Keratinocyte (primary cell): ENCODE data around the gene NOA1. TPM values are rescaled to one million over a fixed set of nuclear protein-coding genes. Genes with fewer than 3 reads are reported as not detected.

Experiments
- DNase-seq: peaks from one replicate; pipeline ENCODE4 v3.0.0-alpha.2; 2011; ENCODE audit warnings: low read depth, missing footprints, low spot score
- FAIRE-seq: peaks from 2 replicates; lab custom pipeline; 2011; peaks lifted over from hg19 to GRCh38; lab: Jason Lieb, UNC
- H2AFZ ChIP-seq: 2 replicates; pipeline ENCODE4 v1.6.0; 2012; ENCODE audit warnings: low read length, control low read depth, inconsistent platforms; ENCODE audit not compliant: control insufficient read depth
- H3K27ac ChIP-seq: 2 replicates; pipeline ENCODE4 v1.5.1; 2011; ENCODE audit warnings: low read length; ENCODE audit not compliant: control insufficient read depth, insufficient read depth
- H3K27me3 ChIP-seq: 3 replicates; pipeline ENCODE4 v1.6.0; 2011; ENCODE audit warnings: low read length; ENCODE audit not compliant: control insufficient read depth, insufficient read depth; ENCODE audit errors: extremely low read depth
- H3K36me3 ChIP-seq, 2 experiments: 2 replicates in 1 of 2; 3 replicates in 1 of 2; pipeline ENCODE4 v1.5.1; 2011; ENCODE audit warnings: low read length in 2 of 2, mild to moderate bottlenecking in 1 of 2; ENCODE audit not compliant: control insufficient read depth in 2 of 2, insufficient read depth in 2 of 2; ENCODE audit errors: extremely low read depth in 1 of 2
- H3K4me1 ChIP-seq: 3 replicates; pipeline ENCODE4 v1.5.1; 2011; ENCODE audit warnings: low read length; ENCODE audit not compliant: control insufficient read depth, insufficient read depth; ENCODE audit errors: extremely low read depth
- H3K4me2 ChIP-seq: 3 replicates; pipeline ENCODE4 v1.6.0; 2011; ENCODE audit warnings: low read depth, low read length; ENCODE audit not compliant: control insufficient read depth, insufficient read depth; ENCODE audit errors: extremely low read depth
- H3K4me3 ChIP-seq, 3 experiments: fragments of 200-600 bp in 1 of 3; sonication (generic) in 1 of 3; 2 replicates in 2 of 3; 3 replicates in 1 of 3; pipeline ENCODE4 v1.5.1; 2011 to 2016; ENCODE audit warnings: low read length in 3 of 3, mild to moderate bottlenecking in 3 of 3, control low read depth in 2 of 3, inconsistent platforms in 1 of 3, low read depth in 1 of 3, mixed read lengths in 1 of 3, mixed run types in 1 of 3, moderate library complexity in 1 of 3; ENCODE audit not compliant: control insufficient read depth in 2 of 3, insufficient read depth in 2 of 3; ENCODE audit errors: extremely low read depth in 1 of 3
- H3K79me2 ChIP-seq: 2 replicates; pipeline ENCODE4 v1.6.0; 2012; ENCODE audit warnings: low read length; ENCODE audit not compliant: control insufficient read depth, insufficient read depth
- H3K9ac ChIP-seq: 3 replicates; pipeline ENCODE4 v1.6.0; 2011; ENCODE audit warnings: low read length; ENCODE audit not compliant: control insufficient read depth, insufficient read depth; ENCODE audit errors: extremely low read depth
- H3K9me1 ChIP-seq: 3 replicates; pipeline ENCODE4 v1.6.0; 2011; ENCODE audit warnings: low read length; ENCODE audit not compliant: control insufficient read depth, insufficient read depth; ENCODE audit errors: extremely low read depth
- H3K9me3 ChIP-seq: 2 replicates; pipeline ENCODE4 v1.5.1; 2012; ENCODE audit warnings: low read depth, low read length; ENCODE audit not compliant: control insufficient read depth
- H4K20me1 ChIP-seq: 3 replicates; pipeline ENCODE4 v1.6.0; 2011; ENCODE audit warnings: low read length; ENCODE audit not compliant: control insufficient read depth, insufficient read depth; ENCODE audit errors: extremely low read depth
- EZH2 ChIP-seq: IDR thresholded peaks from one replicate; pipeline ENCODE4 v1.6.1; 2012; ENCODE audit warnings: inconsistent platforms, mild to moderate bottlenecking, low read length, moderate library complexity
- dilution Hi-C: fragments of 300-500 bp; cut with MboI; formaldehyde crosslinking; loops from one replicate; pipeline ENCODE4 v1.7.0; 2020; ENCODE audit warnings: low sequenced_read_pairs; ENCODE audit not compliant: extremely low pct_ligation_motif_present
- polyA plus RNA-seq, 5 experiments: library from polyadenylated mRNA; depleted of rRNA in 3 of 5; stranded (reverse) in 3 of 5; stranded (forward) in 1 of 5; unstranded in 1 of 5; fragments of >200 nt; gene quantifications; 1 replicate in 1 of 5; 2 replicates in 3 of 5; 3 replicates in 1 of 5; pipeline versions ENCODE4 v1.2.1 to v1.2.3, GENCODE V29; 2011 to 2012; ENCODE audit warnings: missing spikeins in 2 of 5, low read depth in 1 of 5, low replicate concordance in 1 of 5
- TF ChIP-seq, protein P1 (sequence below), 3 experiments: IDR thresholded peaks in 1 of 3; conservative IDR thresholded peaks in 1 of 3; optimal IDR thresholded peaks in 1 of 3; 2 replicates in 2 of 3; 3 replicates in 1 of 3; pipeline versions ENCODE3 to v1.5.1; 2011; ENCODE audit warnings: low read length in 3 of 3, mild to moderate bottlenecking in 3 of 3, moderate library complexity in 2 of 3, control low read depth in 1 of 3, inconsistent platforms in 1 of 3; ENCODE audit not compliant: insufficient read depth in 2 of 3; ENCODE audit errors: extremely low read depth in 1 of 3

Gene NOA1
- polyA plus RNA-seq, 1 donor (not counting 4 experiments of a cell fraction or from before 2014, with no cell fraction given) = 15.5 TPM

DNA sequence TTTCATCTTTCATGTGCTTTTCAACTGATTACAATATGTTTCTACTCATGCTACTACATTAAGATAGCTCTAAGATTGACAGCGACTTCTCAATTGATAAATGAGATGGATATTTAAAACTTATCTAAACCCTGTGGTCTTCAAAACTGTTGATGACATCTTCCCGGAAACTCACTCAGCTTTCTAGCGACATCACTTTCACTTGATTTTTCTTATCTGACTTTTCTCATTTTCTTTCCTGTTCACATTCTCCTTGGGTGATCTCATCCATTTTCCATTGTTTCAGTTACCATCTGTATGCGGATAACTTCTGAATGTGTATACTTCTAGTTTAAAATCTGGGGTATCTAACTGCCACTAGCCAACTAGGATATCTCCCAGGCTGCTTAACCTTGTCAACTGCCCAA lies 4.4 kb upstream of the NOA1 start:
- Histone ChIP-seq H3K27me3 (no peaks in the 10 kb centered on the region), H2AFZ (no peak overlapping the region), H3K27ac (peak overlapping the region; percentile 4), H3K79me2 (peaks cover 84% of the 10 kb centered on the region), H3K9me3 (no peaks in the 10 kb centered on the region), H3K4me2 (peak overlapping the region; percentile 54), H3K4me1 (peaks cover 20% of the 10 kb centered on the region), H3K9ac (no peak overlapping the region), H3K4me3 (no peak overlapping the region), H3K36me3 (peaks cover 6% of the 10 kb centered on the region in 2 experiments), H4K20me1 (peaks cover 7% of the 10 kb centered on the region), H3K9me1 (no peaks in the 10 kb centered on the region)
- no peak for DNase-seq
- FAIRE-seq = no peak
- dilution Hi-C loops = no loop called here
- TF ChIP-seq EZH2 = no peak
- TF ChIP-seq, protein P1, sequence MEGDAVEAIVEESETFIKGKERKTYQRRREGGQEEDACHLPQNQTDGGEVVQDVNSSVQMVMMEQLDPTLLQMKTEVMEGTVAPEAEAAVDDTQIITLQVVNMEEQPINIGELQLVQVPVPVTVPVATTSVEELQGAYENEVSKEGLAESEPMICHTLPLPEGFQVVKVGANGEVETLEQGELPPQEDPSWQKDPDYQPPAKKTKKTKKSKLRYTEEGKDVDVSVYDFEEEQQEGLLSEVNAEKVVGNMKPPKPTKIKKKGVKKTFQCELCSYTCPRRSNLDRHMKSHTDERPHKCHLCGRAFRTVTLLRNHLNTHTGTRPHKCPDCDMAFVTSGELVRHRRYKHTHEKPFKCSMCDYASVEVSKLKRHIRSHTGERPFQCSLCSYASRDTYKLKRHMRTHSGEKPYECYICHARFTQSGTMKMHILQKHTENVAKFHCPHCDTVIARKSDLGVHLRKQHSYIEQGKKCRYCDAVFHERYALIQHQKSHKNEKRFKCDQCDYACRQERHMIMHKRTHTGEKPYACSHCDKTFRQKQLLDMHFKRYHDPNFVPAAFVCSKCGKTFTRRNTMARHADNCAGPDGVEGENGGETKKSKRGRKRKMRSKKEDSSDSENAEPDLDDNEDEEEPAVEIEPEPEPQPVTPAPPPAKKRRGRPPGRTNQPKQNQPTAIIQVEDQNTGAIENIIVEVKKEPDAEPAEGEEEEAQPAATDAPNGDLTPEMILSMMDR (optimal IDR thresholded peaks at IDR 0.05 in 1 of 3, IDR thresholded peaks at IDR 0.05 in 1 of 3, conservative IDR thresholded peaks at IDR 0.05 in 1 of 3; ENCODE audit: extremely low read depth in 1 of 3, insufficient read depth in 2 of 3, low read length in 3 of 3) = no peak

GRCh38 chr4:56979421-56980072 lies 2.1 kb upstream of the NOA1 start:
- no peak for TF ChIP-seq EZH2
- TF ChIP-seq, protein P1 (optimal IDR thresholded peaks at IDR 0.05 in 1 of 3, IDR thresholded peaks at IDR 0.05 in 1 of 3, conservative IDR thresholded peaks at IDR 0.05 in 1 of 3; ENCODE audit: extremely low read depth in 1 of 3, insufficient read depth in 2 of 3, low read length in 3 of 3) = no peak
- H3K9me1 ChIP-seq = no peaks in the 10 kb centered on the region
- H3K4me3 ChIP-seq = peak overlapping the region; percentile 86 to 99 (median 97)
- peak overlapping the region; percentile 79 for H3K4me2 ChIP-seq
- dilution Hi-C loops = no loop called here
- H3K27ac ChIP-seq = peak overlapping the region; percentile 90
- DNase-seq (no peak), FAIRE-seq (no peak)
- H3K9me3 ChIP-seq = no peaks in the 10 kb centered on the region
- peaks cover 86% of the 10 kb centered on the region for H3K79me2 ChIP-seq
- H4K20me1 ChIP-seq = peaks cover 6% of the 10 kb centered on the region
- H3K4me1 ChIP-seq = peaks cover 20% of the 10 kb centered on the region
- no peaks in the 10 kb centered on the region for H3K27me3 ChIP-seq
- peaks cover 0 to 4% of the 10 kb centered on the region in 2 experiments for H3K36me3 ChIP-seq
- H2AFZ ChIP-seq = no peak overlapping the region
- H3K9ac ChIP-seq = peak overlapping the region; percentile 98
